K562 (cell line): Measurements from ENCODE around the gene HINT3. TPM values are rescaled to one million over a fixed set of nuclear protein-coding genes. Genes with fewer than 3 reads are reported as not detected.

Source experiments
- KAT8 ChIP-seq: fragments of 450-650 bp; IDR thresholded peaks from 2 replicates; pipeline ENCODE4 v1.6.1; 2016; ENCODE audit warnings: low read depth, mild to moderate bottlenecking
- ZBTB40 ChIP-seq, 2 experiments: fragments of 450-650 bp in 1 of 2; sonication (generic) in 1 of 2; formaldehyde crosslinking in 1 of 2; IDR thresholded peaks; 2 replicates each; pipeline versions ENCODE4 v1.7.1 to v1.9.0; 2016 to 2022; ENCODE audit warnings: inconsistent platforms in 1 of 2, mild to moderate bottlenecking in 1 of 2, missing genetic modification reagents in 1 of 2
- polyA plus RNA-seq, 8 experiments: library from polyadenylated mRNA; depleted of rRNA in 4 of 8; stranded (reverse) in 5 of 8; unstranded in 3 of 8; fragments of >200 nt; fragmentation: Nextera tagmentation in 2 of 8; fragmentation: Illumina TruSeq in 1 of 8; extraction: Ambion mirVana in 2 of 8; extraction: Trizol in 1 of 8; gene quantifications; 2 replicates each; pipeline versions ENCODE4 v1.2.1 to v1.2.3, GENCODE V29; 2011 to 2014; ENCODE audit warnings: inconsistent platforms in 1 of 8, missing spikeins in 1 of 8
- total RNA-seq, 7 experiments: library from RNA; depleted of rRNA in 6 of 7; stranded (reverse); fragments of >200 nt in 6 of 7; fragmentation: Illumina TruSeq in 2 of 7; extraction: Trizol in 2 of 7; gene quantifications; 2 replicates each; pipeline versions ENCODE4 v1.2.1 to v1.2.3, GENCODE V29; 2011 to 2021; ENCODE audit warnings: low replicate concordance in 1 of 7

Gene HINT3
- total and polyA plus RNA-seq, 9 of the 15 experiments (the other 6 are each of a cell fraction or from before 2014, with no cell fraction given) = 1.4 to 16.6 (median 10.8) TPM

- TF ChIP-seq ZBTB40 (IDR thresholded peaks at IDR 0.05) (peak; percentile 52; the same call in 1 of the 2 replicates), ZBTB40 (CRISPR knock-in tag; IDR thresholded peaks at IDR 0.05) (no peak), KAT8 (no peak)
These were observed 42.7 kb upstream of the HINT3 start (continued) for GRCh38 chr6:125913864-125914351.
